Renal cortical epithelial cell (primary cell): ENCODE measurements around the gene DLX6. TPM values are rescaled to one million over a fixed set of nuclear protein-coding genes. Genes with fewer than 3 reads are reported as not detected.

ENCODE experiments used
- DNase-seq: peaks from one replicate; pipeline ENCODE4 v3.0.0-alpha.2; 2011; ENCODE audit warnings: low read depth
- total RNA-seq: library from RNA; depleted of rRNA; stranded (reverse); fragments of >200 nt; gene quantifications from 2 replicates; pipeline ENCODE4 v1.2.3, GENCODE V29; 2014

DLX6 gene
- total RNA-seq, result not detected in 2 replicates

- DNase-seq, result no peak
Observed at GRCh38 chr7:97005183-97006054, at the start of gene DLX6. Gene DLX6 (plus strand): TSS chr7:97005553. CDS start chr7:97005978, 425 bp downstream.

DNA sequence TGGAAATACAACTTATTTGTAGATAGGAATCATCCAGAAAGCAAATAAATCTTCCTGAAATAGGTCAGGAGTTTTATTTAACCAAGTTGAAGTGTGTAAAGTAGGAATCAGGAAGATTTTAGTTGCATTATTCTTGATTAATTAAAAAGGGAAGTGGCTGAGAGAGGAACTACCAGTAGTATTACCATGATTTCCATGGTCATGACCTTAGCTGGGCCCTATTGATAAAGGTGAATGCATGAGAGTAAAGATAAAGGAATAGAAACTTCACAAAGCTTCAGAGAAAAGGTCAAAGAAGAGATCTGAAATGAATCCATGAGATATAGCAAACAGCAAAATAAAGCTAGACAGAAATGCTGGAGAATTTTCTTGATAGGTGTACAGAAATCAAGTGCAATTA lies 46.2 kb upstream of the DLX6 start:
- no peak for DNase-seq

DNA sequence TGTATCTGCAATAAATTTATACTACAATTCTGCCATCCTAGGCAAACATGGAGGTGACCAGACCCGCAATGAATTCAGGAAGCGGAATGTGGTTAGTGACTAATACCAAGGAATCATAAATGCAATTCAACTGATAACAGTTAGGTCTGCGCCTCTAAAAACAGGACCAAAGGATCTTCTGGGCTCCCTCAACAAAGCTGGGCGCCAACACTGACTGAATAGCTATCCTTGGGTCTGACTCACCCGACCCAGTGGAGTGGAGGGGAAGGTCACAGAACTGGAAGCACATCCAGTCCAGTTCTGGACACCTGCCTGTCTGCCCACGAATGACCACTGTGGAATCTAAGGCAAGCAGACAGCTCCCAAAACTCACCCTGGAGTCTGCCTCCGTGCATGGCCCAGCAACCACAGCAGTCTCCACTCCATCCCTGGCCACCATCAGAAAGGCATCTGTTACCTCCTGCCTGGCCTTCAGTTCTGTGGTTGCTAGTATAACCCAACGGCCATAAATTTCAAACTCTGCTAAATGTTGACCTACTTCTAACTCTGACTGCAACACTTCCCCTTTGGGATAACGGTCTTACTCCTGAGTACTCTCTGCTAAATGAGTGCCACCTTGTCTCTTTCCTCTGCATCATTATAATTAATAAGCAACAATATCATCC lies 43.0 kb upstream of the DLX6 start:
- no peak for DNase-seq

- DNase-seq, result no peak
Observed at GRCh38 chr7:96968981-96969380, 36.4 kb upstream of the DLX6 start.

- DNase-seq, result no peak
Observed at GRCh38 chr7:96970739-96971138, 34.6 kb upstream of the DLX6 start.

GRCh38 chr7:96973986-96974385 lies 31.4 kb upstream of the DLX6 start:
- no peak for DNase-seq

- no peak for DNase-seq
Observed at GRCh38 chr7:96976106-96976505, 29.2 kb upstream of the DLX6 start.

DNA sequence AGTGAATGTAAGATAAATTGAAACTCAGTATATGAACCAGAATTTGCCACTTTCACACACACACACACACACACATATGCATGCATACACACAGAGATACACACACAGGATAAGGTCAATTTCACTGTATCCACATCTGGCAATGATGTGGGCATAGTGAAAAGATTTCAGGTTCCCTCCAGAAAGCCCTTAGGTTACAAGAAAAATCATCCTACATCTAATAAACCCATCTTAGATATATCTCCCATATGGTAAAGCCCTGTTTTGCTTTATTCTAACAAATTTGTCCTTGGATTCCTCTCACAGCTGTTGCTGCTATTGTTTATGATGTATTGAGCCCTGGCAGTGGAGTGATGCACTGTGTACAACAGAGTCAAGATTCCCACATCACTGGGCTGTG lies 27.9 kb upstream of the DLX6 start:
- DNase-seq, result no peak

DNA sequence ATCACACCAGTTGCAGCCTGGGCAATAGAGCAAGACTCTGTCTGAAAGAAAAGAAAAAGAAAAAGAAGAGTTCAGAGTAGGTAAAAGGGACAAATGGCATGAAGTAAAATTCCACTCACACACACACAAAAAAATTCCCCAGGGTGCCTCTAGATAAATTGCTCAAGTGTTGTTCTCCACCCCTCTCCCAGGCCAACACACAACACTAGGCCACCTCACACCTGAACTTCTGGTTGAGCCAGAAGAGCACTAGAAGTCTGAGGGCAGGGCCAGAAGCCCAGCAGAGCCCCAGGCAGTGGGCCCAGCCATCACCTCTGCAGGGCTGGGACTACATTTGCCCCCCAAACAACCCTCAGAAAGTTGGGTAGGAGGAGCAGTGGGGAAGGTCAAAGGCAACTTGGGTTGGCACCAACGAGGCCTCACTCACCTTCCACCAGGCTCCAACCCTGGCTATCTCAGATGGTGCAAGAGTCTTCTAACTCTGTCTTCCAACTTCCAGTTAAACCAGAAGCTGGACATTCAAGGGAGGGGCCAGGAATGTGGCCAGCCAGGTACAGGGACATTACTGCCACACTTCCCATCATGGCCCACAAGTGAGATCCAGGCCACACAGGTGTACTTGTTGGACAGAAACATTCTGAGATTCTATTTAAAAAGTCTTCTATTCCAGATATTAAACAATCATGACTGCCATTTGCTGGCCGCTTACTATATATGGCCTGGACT lies 25.6 kb upstream of the DLX6 start:
- DNase-seq, result no peak

GRCh38 chr7:96982586-96982985 lies 22.8 kb upstream of the DLX6 start:
- no peak for DNase-seq

DNA sequence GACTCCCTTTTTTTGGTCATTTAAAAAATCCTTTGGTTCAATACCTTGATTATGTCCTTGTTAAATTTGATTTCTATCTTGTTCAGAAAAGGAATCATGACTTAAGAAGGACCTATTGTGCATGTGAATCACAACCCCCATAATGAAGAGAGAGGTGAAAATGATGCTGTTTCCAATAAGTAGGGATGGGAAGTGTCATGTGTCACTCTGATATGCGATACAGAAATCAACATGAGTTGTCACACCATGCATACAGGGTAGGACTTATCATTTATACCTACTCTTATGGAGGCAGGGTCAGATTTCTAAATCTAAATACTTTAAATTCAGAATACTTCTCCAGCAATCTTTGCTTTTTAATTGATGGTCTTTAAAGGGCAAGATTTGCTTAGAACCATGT lies 19.4 kb upstream of the DLX6 start:
- DNase-seq, result no peak

- no peak for DNase-seq
Observed at GRCh38 chr7:96986901-96987300, 18.5 kb upstream of the DLX6 start.

DNA sequence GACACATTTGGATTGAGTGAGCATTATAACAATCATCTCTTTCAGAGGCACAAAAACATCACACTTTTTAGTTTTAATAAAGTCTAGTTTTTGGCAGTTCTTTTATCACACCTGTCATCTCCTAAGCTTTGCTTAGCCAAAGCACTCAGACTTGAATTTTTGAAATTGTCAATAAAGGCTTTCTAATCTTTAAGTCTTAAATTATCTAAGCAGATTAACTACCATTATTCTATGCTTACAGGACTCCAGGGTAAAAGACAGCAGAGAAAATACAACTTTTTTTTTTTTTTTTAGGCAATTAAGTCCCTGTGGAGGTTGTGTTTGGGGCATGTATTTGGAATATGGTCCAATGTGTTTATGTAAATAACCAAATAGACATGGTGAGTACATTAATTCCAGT lies 17.6 kb upstream of the DLX6 start:
- DNase-seq, result no peak

DNA sequence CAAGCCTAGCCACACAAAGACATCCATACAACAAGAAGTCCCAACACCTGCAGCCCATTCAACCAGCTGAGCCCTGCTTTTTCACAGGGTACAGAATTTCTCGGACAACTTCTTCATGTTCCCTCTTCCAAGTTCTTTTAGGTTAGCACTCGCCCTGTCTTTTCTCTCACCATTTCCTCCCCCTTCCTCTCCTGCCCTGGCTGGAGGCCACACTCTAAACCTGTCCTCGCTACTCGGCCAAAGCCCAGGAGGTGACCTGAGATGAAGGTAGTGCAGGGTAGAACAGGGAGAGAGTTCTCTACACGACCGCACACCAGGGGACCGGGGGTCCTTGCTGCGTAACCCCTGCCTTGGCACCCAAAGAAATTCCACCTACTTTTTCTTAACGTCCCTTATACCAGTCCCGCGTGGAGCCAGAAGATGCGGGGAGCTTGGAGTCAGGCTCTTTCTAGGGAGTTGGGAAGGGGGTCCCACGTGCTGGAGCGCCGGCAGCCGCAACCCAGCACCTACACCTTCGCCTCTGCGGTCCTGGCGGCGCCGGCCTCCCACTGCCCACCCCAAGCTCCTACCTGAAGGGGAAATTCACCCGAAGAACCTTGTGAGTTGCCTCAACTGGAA lies 16.0 kb upstream of the DLX6 start:
- no peak for DNase-seq

DNA sequence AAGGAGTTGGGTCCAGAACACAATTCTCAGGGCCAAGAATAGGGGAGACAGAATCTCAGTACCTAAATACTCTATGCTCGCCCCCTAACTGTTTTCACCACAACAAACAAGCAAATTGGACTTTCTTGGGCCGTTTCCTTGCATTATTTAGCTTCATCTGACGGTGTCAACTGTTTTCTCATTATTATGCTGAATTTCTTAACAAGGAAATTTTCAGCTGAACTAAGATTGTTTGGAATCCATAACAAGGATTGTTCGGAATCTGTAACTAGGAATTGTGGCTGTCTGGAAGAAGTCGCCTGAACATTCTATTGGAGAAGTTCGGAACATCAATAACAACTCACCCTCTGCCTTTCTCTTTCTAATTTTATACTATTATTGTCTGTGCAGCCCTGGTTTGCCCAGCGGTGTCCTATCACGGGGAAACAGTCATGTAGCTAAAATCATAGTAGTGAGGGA lies 15.5 kb upstream of the DLX6 start:
- DNase-seq, result no peak

GRCh38 chr7:96991546-96992191 lies 13.7 kb upstream of the DLX6 start:
- DNase-seq, result no peak

DNA sequence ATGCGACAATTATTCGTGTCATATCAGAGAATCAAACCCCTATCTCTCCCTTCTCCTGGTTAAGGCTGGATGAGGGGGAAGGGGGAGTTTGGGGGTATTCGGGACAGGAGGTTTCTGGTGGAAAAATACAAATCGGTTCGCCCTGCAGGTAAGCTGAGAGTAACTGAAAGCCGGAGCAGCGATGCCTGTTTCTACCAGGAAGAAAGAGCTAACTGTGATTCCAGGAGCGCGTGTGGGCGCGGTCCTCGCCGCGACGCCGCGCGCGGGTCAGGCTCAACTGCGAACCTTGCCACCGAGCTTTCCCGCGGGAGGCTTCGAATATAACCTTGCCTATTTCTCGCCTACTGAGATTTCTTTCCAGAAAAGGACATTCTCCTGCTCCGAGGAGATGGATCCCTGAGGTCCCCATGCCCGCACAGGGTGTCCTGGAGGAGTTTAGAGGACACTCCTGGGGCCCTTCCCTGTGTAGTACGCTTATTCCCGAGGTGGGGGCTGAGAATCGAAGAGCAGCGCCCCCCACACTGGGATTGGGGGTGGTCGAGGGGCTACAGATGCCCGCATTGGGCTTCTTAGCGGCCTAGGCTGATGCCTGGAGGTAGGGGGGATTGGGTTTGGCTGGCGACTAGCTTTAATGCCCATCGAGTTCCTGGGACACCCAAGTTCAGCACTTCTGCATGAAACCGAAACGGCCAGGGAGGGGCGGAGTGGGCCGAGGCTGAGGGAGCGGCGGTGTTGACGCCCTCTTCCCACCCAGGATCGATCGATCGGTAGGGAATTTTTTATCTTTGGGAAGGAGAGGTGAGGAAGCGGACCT lies 13.0 kb upstream of the DLX6 start:
- DNase-seq, result no peak

DNA sequence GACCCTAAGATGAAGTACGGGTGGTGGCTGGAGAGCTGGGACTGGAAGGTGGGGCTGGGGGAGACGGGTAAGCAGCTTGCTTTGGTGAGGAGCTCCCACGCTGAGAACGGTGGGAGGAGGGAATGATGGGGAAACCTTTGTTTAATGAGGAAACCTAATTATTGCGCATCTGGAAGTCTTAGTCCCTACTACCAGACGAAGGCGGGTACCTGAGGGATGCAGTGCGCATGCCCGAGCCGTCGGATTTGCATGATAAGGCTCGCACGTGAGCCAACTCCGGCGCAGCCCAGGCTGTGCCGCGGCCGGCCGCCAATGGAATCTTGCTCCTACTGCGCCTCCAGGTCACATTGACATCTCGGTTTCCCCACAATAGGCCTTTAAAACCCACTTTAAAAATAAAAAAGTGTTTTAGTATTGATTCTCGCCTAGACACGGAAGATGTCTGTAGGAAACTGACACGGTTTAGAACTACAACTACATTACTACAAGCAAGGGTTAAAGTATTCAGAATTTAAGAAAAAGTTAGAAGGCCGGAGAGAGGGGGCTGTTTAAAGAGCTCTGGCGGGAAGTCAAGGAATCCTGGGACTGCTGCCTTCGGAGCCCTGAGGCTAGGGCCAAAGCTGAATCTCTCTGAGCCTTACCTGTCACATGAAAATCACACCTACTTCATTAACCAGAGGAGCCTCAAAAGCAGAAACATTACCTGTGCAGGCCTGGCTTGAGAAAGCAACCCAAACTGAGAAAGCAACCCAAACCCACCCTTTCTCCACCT lies 12.1 kb upstream of the DLX6 start:
- no peak for DNase-seq

DNA sequence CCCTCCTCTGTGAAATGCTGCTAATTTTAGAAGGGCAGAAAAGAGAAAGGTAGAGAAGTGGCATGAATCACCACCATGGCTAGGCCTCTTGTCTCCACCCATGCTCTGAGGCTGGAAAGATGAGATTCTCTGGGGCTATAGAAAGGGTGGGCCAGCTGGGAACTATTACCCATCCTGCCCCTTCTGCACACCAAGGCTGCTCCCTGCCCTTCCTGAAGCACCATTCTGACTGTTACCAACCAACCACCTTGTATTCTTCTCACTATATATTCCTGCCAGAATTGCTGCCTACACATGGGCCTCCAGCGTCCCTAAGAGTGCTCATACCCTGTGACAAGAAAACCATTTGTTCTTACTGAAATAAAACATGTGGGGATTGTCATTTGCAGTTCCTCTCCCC lies 11.4 kb upstream of the DLX6 start:
- no peak for DNase-seq
